Dendritic cell treated with granulocyte-macrophage colony-stimulating factor and Interleukin-4, amounts not matched to agents 40 ng/mL and 50 ng/mL, for 4 days (primary cell): ENCODE measurements around the gene PELI2.

ENCODE experiments used
- H3K27ac Mint-ChIP-seq: one replicate; pipeline ENCODE4 v1.8.0; 2022; ENCODE audit warnings: mild to moderate bottlenecking, mixed read lengths
- H3K27me3 Mint-ChIP-seq: one replicate; pipeline ENCODE4 v1.8.0; 2022; ENCODE audit warnings: mild to moderate bottlenecking, mixed read lengths
- H3K36me3 Mint-ChIP-seq: one replicate; pipeline ENCODE4 v1.8.0; 2022; ENCODE audit warnings: low read depth, mixed read lengths
- H3K4me1 Mint-ChIP-seq: one replicate; pipeline ENCODE4 v1.8.0; 2022; ENCODE audit warnings: low read depth, mixed read lengths
- H3K4me3 Mint-ChIP-seq: one replicate; pipeline ENCODE4 v1.8.0; 2022; ENCODE audit warnings: mild to moderate bottlenecking, moderate library complexity, mixed read lengths
- H3K9me3 Mint-ChIP-seq: one replicate; pipeline ENCODE4 v1.8.0; 2022; ENCODE audit warnings: mixed read lengths
- intact Hi-C: fragments of 100-400 bp; cut with micrococcal nuclease; formaldehyde crosslinking; loops from one replicate; pipeline ENCODE4 v1.15.0; 2022

The PELI2 gene

GRCh38 chr14:56217380-56218045 is 99.3 kb downstream of the PELI2 start:
- intact Hi-C loops = no loop called here
- Mint-ChIP-seq H3K27me3 (no peaks in the 10 kb centered on the region), H3K36me3 (no peaks in the 10 kb centered on the region), H3K9me3 (no peaks in the 10 kb centered on the region), H3K4me1 (peaks cover 26% of the 10 kb centered on the region), H3K4me3 (no peak overlapping the region), H3K27ac (no peak overlapping the region)

GRCh38 chr14:56219666-56220413 is 101.6 kb downstream of the PELI2 start:
- intact Hi-C loops = no loop called here
- Mint-ChIP-seq H3K36me3 (peaks cover 2% of the 10 kb centered on the region), H3K27ac (no peak overlapping the region), H3K4me3 (no peak overlapping the region), H3K9me3 (no peaks in the 10 kb centered on the region), H3K4me1 (peaks cover 29% of the 10 kb centered on the region), H3K27me3 (no peaks in the 10 kb centered on the region)

GRCh38 chr14:56221382-56222128 is 103.3 kb downstream of the PELI2 start:
- peaks cover 7% of the 10 kb centered on the region for H3K36me3 Mint-ChIP-seq
- no peaks in the 10 kb centered on the region for H3K27me3 Mint-ChIP-seq
- peaks cover 29% of the 10 kb centered on the region for H3K4me1 Mint-ChIP-seq
- no peak overlapping the region for H3K4me3 Mint-ChIP-seq
- intact Hi-C loops = no loop called here
- no peak overlapping the region for H3K27ac Mint-ChIP-seq
- H3K9me3 Mint-ChIP-seq = no peaks in the 10 kb centered on the region

GRCh38 chr14:56224229-56224628 is 106.0 kb downstream of the PELI2 start:
- peaks cover 8% of the 10 kb centered on the region for H3K36me3 Mint-ChIP-seq
- no peak overlapping the region for H3K4me3 Mint-ChIP-seq
- intact Hi-C loops = no loop called here
- no peaks in the 10 kb centered on the region for H3K27me3 Mint-ChIP-seq
- H3K9me3 Mint-ChIP-seq = no peaks in the 10 kb centered on the region
- H3K27ac Mint-ChIP-seq = no peak overlapping the region
- peaks cover 29% of the 10 kb centered on the region for H3K4me1 Mint-ChIP-seq

- no peak overlapping the region for H3K4me3 Mint-ChIP-seq
- H3K27ac Mint-ChIP-seq = no peak overlapping the region
- intact Hi-C loops = no loop called here
- peaks cover 6% of the 10 kb centered on the region for H3K9me3 Mint-ChIP-seq
- H3K4me1 Mint-ChIP-seq = peaks cover 28% of the 10 kb centered on the region
- peaks cover 16% of the 10 kb centered on the region for H3K36me3 Mint-ChIP-seq
- no peaks in the 10 kb centered on the region for H3K27me3 Mint-ChIP-seq
Measured at GRCh38 chr14:56224691-56225681, 106.8 kb downstream of the PELI2 start.

GRCh38 chr14:56235388-56235787 is 117.2 kb downstream of the PELI2 start:
- Mint-ChIP-seq H3K27me3 (no peaks in the 10 kb centered on the region), H3K27ac (no peak overlapping the region), H3K4me3 (no peak overlapping the region), H3K36me3 (no peaks in the 10 kb centered on the region), H3K4me1 (peaks cover 18% of the 10 kb centered on the region), H3K9me3 (peaks cover 6% of the 10 kb centered on the region)
- intact Hi-C loops = no loop called here

GRCh38 chr14:56237398-56237797 is 119.2 kb downstream of the PELI2 start:
- no peaks in the 10 kb centered on the region for H3K9me3 Mint-ChIP-seq

GRCh38 chr14:56241461-56241860 is 123.2 kb downstream of the PELI2 start:
- Mint-ChIP-seq H3K9me3 (no peaks in the 10 kb centered on the region), H3K27ac (peak overlapping the region; percentile 12), H3K27me3 (no peaks in the 10 kb centered on the region), H3K4me3 (no peak overlapping the region), H3K36me3 (no peaks in the 10 kb centered on the region), H3K4me1 (peaks cover 32% of the 10 kb centered on the region)
- intact Hi-C loops = no loop called here

More at GRCh38 chr14:56237398-56237797, 119.2 kb downstream of the PELI2 start:
- no peaks in the 10 kb centered on the region for H3K36me3 Mint-ChIP-seq
- peaks cover 20% of the 10 kb centered on the region for H3K4me1 Mint-ChIP-seq
- intact Hi-C loops = no loop called here
- H3K4me3 Mint-ChIP-seq = no peak overlapping the region
- H3K27ac Mint-ChIP-seq = no peak overlapping the region
- no peaks in the 10 kb centered on the region for H3K27me3 Mint-ChIP-seq

- Mint-ChIP-seq H3K4me1 (peaks cover 19% of the 10 kb centered on the region), H3K4me3 (no peak overlapping the region), H3K27me3 (no peaks in the 10 kb centered on the region), H3K27ac (no peak overlapping the region), H3K36me3 (no peaks in the 10 kb centered on the region), H3K9me3 (no peaks in the 10 kb centered on the region)
- intact Hi-C loops = no loop called here
Measured at GRCh38 chr14:56243110-56243509, 124.9 kb downstream of the PELI2 start.

- intact Hi-C loops = no loop called here
- no peak overlapping the region for H3K27ac Mint-ChIP-seq
- peaks cover 19% of the 10 kb centered on the region for H3K4me1 Mint-ChIP-seq
- no peaks in the 10 kb centered on the region for H3K27me3 Mint-ChIP-seq
- H3K4me3 Mint-ChIP-seq = no peak overlapping the region
- peaks cover 2% of the 10 kb centered on the region for H3K36me3 Mint-ChIP-seq
- H3K9me3 Mint-ChIP-seq = no peaks in the 10 kb centered on the region
Measured at GRCh38 chr14:56244138-56244789, 126.1 kb downstream of the PELI2 start.

- Mint-ChIP-seq H3K36me3 (peaks cover 5% of the 10 kb centered on the region), H3K27ac (no peak overlapping the region), H3K4me1 (peaks cover 12% of the 10 kb centered on the region), H3K9me3 (no peaks in the 10 kb centered on the region), H3K27me3 (no peaks in the 10 kb centered on the region), H3K4me3 (no peak overlapping the region)
- intact Hi-C loops = no loop called here
Measured at GRCh38 chr14:56247495-56248200, 129.4 kb downstream of the PELI2 start.

- intact Hi-C loops = no loop called here
Measured at GRCh38 chr14:56248442-56248841, 130.2 kb downstream of the PELI2 start.

More at GRCh38 chr14:56248442-56248841, 130.2 kb downstream of the PELI2 start:
- Mint-ChIP-seq H3K36me3 (peaks cover 5% of the 10 kb centered on the region), H3K9me3 (peaks cover 4% of the 10 kb centered on the region), H3K4me1 (peaks cover 9% of the 10 kb centered on the region), H3K27me3 (no peaks in the 10 kb centered on the region), H3K27ac (no peak overlapping the region), H3K4me3 (no peak overlapping the region)
